Measurements from ENCODE around the gene NBAS. TPM values are rescaled to one million over a fixed set of nuclear protein-coding genes. Genes with fewer than 3 reads are reported as not detected.
"Not testable (repeated sequence)": the region's sequence is repeated elsewhere in the genome, so short reads cannot be mapped to it uniquely, and the experiment has no call there.

The NBAS gene
- total RNA-seq, 1 donor from 2014 or later, result 36.0 TPM

DNA sequence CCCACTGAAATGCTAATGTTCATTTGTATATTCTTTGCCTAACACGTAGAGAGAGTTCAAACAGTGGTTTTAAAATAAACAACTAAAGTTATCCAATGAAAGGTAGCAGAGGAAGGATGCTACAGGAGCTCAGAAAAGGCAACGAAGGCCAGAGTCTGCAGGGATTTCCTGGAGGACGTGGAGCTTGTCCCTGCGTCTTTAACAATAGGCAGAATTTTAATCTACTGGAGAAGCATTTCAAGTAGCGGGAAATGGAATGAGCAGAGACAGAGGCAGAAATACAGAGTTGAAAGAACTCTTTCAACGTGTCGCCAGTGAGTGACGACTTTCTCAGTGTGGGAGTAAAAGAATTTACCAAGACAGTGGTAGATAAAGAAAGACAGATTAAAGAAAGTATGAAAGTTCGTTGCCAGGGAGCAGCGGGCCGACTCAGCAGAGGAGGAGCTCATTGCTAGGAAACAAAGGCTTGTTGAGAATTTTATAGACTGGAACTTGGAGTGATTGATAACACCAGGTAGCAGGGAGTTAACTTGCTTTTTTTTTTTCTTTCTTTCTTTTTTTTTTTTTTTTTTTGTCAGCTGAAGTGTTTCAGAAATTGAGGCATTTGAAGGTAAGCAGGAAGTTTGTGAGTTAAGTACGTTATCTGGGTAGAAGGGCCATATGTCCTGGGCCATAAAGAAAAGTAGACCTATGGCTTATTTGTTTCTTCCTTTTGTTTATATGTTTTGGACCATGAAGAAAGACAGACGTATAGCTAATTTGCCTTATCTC is 625 bp upstream of the NBAS start:
- intact Hi-C loops (cut with micrococcal nuclease), result loop anchor here (1.0 to 5.0 kb wide), 5 partner anchors 30 to 419 kb away; partner anchors contain the start of gene DDX1

DNA sequence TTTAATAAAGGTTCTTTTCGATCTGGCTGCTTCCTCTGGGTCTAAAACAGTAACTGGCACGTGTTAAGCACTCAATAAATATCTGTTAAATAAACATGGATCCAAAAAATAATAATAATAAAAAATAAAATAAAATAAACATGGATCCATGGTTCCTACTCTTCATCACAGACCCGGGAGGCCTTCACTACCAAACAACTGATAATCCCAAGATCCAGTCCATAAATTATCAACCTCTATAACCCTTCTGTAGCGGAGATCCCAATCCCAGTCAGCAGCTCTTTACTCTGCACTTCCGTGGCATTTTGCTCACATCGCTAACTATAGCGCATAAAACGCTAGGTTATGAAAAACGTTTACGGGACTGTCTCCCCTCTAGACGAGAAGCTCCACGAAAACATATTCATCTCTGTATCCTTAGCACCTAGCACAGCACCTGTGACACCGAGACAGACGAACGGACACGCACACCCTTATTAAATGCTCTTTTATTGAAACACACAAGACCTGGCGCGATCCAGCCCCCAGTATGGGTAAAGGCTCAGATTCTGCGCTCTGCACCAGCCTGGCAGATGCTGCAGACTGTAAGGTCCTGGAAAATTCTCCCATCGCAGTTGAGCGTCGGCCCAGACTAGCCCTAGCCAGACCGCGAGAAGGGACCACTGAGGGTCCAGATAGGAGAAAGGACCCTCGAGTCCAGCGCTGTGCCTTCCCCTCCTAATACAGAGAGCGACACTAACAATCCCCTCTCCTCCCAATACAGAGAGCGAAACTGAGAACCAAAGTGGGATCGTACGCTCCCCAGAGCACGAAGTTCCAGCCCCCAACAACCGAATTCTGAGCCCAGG is 770 bp downstream of the NBAS start:
- intact Hi-C loops (cut with micrococcal nuclease), result loop anchor here (5.0 kb wide), 2 partner anchors 173 to 248 kb away; no protein-coding TSS in a partner anchor

DNA sequence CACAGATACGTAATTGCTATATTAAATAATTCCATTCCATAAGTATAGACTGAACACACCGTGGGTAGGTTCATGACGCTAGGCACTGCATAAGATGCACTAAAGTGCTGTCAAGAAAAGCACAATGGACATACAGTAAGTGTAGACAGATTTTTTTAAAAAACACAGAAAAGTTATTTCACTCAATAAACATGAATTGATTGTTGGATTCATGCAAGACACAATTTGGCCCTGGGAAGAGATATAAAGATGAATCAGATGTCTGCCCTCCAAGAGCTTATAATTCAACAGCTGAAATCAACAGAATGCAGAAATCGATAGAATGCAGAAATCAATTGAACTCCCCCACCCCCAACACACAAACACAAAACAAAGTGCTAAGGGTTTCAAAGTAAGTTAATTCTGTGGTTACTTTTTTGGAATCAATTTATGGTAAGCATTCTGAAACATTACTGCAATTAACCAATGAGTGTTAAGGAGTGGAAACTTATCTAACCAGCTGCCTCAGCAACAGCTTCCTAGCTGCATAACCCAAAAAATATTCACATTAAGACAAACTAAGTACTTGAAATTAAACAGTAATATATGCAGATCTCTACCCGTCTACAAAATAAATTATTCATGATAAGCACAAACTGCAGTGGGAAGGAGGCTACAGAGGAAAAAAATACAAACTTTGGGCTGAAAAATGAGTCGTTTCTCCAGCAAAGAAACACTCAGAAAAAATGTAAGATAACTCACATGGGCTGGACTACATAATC is 1.6 kb downstream of the NBAS start:
- intact Hi-C loops (cut with micrococcal nuclease), result loop anchor here (5.0 kb wide), 2 partner anchors 172 to 247 kb away; no protein-coding TSS in a partner anchor

DNA sequence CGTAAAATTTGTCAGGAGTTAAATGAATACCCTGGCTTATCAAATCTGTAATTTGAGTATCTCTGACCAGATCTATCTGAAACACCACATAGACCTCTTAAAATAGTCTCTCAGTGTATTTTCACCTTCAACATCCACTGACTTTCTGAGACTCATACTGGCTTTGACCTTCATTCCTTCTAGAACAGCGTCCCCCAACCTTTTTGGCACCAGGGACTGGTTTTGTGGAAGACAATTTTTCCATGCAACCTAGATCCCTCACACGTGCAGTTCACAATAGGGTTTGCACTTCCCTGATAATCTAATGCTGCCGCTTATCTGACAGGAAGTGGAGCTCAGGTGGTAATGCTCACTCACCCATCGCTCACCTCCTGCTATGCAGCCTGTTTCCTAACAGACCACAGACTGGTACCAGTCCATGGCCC is 3.2 kb downstream of the NBAS start:
- intact Hi-C loops (cut with micrococcal nuclease), result no loop called here

DNA sequence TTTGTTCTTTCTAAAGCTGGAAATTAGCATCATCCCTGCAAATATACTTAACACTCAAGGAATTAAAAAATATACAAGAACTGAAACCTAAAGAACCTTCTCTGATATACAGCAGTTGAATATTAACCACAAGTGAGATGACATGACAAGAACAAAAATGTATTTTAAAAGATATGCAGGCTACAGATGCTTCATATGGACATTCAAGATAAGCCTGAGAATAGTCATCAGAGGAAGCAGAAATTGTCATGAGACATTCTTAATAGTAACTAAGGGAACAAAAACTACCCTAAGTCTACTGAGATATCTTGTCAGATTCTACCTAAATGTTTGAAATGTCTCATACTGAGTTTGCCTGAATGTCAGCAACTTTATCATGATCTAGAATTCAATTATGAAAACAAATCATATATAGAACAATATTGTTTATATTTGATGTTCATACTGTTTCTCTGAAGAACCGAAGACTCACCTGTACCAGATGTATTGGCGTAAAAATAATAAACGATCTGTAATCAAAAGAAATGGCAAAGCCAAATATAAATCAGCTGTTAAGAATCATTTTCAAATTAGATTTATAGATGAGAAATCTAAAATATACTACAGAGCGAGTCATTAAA is 4.7 kb downstream of the NBAS start:
- intact Hi-C loops (cut with micrococcal nuclease), result no loop called here

DNA sequence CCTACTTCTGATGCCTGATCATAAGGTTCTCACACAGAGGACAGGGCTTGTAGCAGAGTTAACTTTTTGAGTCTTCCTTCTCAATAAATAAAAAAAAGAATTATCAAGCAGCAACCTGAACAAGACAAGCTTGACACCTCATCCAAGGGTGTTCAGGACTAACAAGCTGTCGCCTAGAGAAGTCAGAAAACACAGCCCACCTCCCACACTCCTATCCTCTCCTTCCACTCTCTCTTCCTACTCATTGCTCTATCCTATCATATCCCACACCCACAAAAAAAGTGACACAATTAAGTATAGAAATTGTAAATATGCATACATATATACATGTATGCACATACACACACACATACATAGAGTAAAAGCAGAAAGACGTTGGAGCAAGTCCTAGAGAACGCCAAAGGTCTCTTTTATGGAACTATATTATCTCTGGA is 5.4 kb downstream of the NBAS start:
- intact Hi-C loops (cut with micrococcal nuclease), result no loop called here

DNA sequence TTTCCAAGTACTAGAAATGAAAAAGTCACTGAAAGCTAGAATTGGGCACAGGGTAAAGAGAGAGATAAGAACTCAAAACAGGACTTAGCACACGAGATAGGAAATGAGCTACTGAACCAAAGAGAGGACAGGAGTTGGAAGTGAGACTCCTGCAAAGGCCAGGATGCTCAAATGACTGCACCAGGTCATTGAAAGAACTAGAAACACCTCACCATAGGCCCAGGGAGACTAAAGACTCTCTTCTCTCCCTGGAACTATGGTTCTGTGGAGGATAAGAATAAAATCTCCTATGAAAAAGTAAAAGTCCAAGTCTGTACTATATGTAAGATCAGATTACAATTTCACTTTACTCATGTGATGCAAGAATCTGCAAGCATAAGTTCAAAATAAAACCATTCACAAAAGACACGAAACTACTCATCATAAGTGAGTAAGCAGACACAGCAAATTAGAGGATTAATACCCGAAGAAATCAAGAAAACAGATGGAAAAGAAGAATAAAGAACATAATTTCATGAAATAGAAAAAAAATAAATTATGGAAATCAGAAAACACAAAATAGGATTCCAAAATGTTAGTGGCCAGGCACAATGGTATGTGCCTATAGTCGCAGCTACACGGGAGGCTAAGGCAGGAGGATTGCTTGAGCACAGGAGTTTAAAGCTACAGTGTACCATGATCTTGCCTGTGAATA is 6.5 kb downstream of the NBAS start:
- intact Hi-C loops (cut with micrococcal nuclease), result no loop called here

DNA sequence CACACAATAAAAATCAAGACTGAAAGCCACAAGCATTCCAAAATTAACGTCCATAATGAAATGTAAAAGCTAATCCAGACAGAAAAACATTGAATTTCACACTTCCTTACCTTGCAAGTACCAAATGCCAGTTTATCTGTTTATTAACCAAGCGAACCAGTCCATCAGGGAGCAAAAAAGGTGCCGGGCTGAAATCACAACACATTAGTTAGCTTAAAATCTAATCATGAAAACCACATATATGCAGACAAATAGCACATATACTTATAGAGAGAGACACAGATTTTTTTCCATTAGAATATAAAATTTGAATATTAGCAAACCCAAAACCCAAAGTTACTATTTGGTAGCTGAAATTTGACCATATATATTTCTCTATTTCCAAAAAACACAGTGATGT is 7.2 kb downstream of the NBAS start:
- intact Hi-C loops (cut with micrococcal nuclease), result no loop called here

DNA sequence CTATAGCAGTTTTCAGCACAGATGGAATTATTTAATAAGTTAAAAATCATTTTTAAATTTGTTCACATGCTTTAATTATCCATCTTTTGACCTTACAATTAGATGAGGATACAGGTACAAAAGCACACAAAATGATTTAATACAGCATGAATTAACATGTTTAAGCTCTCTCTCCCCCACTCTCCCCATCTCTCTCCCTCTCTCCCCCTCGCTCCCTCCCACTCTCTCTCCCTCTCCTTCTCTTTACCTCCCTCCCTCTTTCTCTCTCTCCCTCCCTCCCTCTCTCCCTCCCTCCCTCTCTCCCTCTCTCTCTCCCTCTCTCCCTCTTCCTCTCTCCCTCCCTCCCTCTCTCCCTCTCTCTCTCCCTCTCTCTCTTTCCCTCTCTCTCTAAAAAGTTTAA is 7.6 kb downstream of the NBAS start:
- intact Hi-C loops (cut with micrococcal nuclease), result no loop called here

DNA sequence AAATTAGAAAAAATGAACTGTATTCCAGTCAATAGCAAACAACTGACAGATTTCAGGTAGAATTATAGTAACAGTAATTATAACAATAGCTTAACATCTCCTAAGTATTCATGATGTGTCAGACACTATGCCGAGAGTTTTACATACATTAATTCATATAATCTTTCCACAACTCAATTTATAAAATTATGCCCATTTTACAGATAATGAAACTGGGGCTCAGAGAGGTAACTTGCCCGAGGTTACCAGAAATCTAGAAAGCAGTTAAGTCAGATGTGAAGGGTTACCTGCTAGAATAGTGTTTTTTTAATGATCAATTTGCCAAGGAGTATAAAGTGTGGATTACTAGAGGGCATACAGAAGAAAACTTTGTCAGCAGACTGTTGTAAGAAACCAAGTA is 12.2 kb downstream of the NBAS start:
- intact Hi-C loops (cut with micrococcal nuclease), result no loop called here

DNA sequence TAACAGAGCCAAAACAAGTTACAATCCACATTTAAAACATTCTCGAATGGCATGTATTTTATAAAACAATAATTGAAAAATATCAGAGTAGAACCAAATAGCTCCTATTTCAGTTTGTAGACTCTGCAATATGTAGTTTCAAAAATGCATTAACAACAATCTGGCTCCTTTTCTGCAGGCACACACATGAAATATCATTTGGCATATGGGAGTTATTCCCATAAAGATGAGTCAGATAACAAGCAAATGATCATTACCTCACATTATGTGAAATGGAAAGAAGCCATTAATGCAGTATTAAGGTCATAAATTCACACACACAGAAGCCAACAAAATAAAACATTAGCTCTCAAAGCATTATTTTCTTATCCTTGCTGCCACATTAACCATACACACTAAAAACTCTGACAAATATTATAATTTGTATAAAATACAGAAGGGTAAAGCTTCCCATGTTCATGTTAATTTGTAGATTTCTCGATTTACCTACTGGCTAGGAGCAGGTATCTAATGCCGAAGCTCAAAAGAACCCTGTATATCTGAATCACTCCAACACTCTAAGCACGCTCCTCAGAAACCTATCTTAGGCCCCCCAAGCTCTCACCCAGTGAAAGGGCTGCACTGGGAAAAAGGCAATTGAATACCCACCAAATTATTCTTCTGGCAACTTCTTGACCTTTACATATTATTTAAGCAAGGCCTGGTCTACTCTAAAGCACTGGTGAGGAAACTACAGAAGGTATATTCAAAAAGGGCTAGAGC is 13.8 kb downstream of the NBAS start:
- intact Hi-C loops (cut with micrococcal nuclease), result no loop called here

DNA sequence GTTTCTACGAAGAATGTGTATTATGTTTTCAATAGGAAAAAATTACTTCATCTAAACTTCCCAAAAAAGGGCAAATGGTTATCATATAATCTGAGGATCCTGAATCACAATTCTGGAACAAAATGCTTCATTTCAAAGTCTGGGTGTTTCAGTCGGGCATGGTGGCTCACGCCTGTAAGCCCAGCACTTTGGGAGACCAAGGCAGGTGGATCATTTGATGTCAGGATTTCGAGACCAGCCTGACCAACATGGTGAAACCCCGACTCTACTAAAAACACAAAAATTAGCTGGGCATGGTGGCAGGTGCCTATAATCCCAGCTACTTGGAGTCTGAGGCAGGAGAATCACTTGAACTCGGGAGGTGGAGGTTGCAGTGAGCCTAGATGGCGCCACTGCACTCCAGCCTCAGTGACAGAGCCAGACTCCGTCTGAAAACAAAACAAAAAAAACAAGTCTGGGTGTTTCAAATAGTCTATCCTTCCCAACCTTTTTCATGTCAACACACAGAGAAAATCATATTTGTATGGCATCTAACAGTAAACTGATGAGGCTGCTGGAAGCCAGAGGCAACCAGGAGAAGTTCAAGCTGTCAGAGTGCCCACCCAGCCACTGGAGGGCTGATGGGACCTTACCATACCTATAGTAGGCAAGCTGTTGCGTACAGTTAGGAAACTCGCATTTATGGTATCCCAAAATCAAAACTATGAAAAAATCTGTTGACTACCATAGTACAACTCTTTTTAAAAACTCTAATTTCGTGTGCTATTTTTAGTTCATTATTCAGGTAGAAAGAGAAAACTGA is 14.6 kb downstream of the NBAS start:
- intact Hi-C loops (cut with micrococcal nuclease), result no loop called here

DNA sequence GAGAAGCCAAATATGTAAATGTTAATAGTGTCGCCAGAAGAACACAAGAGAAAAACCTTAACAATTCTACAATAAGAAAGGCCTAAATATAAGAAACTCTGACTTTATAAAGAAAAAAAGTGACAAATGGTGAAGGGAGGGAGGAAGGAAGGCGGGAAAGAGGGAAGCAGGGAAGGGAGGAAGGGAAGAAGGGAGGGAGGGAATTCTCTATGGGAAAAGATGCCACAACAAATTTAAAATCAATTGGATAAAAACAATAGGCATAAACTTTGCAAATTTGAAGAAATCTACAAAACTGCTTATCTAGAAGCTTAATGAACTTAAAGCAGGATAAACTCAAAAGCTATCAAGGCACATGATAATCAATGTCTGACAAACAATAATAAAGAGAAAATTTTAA is 16.9 kb downstream of the NBAS start:
- intact Hi-C loops (cut with micrococcal nuclease), result no loop called here

DNA sequence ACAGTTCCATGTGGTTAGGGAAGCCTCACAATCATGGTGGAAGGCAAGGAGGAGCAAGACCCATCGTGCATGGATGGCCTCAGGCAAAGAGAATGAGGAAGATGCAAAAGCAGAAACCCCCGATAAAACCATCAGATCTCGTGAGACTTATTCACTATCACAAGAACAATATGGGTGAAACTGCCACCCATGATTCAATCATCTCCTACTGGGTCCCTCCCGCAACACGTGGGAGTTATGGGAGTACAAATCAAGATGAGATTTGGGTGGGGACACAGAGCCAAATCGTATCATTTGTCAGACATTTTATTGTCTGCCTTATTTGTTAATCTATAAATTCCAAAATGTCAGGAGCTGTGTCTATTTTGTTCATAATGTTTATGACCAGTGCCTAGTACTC is 17.6 kb downstream of the NBAS start:
- intact Hi-C loops (cut with micrococcal nuclease), result no loop called here

DNA sequence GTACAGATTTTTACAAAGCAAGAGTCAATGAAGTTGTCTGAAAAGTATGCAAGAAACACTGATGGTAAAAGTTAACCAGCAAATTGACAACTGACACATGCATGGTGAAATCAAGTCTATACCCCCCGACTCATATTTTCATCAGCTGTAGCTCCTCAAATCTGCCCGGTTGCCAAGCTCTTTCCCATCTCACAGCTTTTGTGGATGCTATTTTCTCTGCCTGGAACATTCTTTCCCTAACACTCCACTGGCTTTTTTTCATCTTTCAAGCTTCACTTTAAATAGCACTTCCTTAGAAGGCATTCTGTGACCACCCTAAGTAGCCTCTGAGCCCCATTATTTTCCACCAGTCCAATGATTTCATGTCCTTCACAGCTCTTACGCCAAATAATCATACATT is 18.1 kb downstream of the NBAS start:
- intact Hi-C loops (cut with micrococcal nuclease), result no loop called here

DNA sequence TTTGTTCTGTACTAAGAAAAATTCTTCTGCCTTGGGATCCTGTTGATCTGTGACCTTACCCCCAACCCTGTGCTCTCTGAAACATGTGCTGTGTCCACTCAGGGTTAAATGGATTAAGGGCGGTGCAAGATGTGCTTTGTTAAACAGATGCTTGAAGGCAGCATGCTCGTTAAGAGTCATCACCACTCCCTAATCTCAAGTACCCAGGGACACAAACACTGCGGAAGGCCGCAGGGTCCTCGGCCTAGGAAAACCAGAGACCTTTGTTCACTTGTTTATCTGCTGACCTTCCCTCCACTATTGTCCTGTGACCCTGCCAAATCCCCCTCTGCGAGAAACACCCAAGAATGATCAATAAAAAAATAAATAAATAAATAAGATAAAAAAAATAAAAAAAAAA is 18.9 kb downstream of the NBAS start:
- intact Hi-C loops (cut with micrococcal nuclease), result not testable (repeated sequence)

DNA sequence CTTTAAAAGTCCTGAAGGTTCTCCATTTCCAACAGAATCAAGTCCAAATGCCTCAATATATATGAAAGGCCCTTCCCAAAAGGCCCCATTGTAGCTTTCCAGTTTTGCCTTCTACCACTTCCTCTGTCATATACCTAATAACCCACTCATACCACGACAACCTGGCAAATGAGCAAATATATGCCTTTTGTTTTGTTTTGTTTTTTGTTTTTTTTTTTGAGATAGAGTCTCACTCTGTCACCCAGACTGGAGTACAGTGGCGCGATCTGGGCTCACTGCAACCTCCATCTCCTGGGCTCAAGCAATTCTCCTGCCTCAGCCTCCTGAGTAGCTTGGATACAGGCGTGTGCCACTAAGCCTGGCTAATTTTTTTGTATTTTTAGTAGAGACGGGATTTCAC is 20.6 kb downstream of the NBAS start:
- intact Hi-C loops (cut with micrococcal nuclease), result not testable (repeated sequence)

DNA sequence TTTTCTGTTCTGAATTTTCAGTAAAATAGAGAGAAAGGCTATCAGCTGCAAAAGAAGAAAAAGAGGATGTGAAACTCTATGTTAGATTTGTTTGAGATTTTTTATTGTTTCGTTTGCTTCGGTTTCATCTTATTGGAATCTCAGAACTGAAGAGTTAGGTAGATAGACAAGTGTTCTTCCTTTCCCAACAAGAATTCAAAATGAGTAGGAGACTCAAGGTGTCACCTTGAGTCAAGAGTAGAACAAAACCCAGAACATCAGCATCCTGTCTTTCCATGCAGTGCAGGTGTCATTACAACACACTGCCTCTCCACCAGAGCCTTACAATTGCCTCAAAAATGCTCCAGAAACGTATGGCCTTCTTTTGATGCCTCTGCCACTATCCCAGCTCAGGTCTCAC is 21.1 kb downstream of the NBAS start:
- intact Hi-C loops (cut with micrococcal nuclease), result no loop called here

DNA sequence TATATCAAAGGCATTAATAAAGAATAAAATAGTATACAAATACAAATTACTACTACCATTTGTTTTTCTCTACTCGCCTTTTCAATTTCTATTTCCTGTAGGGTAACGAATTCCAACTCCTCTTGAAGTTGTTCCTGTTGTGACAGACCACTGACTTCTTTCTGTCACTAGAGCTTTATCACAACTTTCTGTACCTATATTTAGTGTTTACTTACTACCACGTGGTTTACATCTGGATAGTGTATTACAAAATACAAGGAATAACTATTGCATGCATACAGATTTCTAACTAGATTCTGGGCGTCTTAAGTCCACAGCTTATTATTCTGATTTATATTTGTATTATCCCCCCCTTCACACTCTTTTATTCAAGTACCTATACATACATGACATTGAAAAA is 22.3 kb downstream of the NBAS start:
- intact Hi-C loops (cut with micrococcal nuclease), result no loop called here
